GM19035 (cell line): ENCODE measurements around the gene GTF3A.

Experiments used
- ATAC-seq: cut with Tn5 transposase; IDR thresholded peaks from one replicate; pipeline ENCODE4 v1.9.1; 2021; ENCODE audit not compliant: unreplicated experiment

Gene GTF3A

GRCh38 chr13:27404680-27405079 lies 19.7 kb upstream of the GTF3A start:
- no peak for ATAC-seq

- ATAC-seq, result no peak
These were observed 18.8 kb upstream of the GTF3A start for GRCh38 chr13:27405546-27406134.

GRCh38 chr13:27406178-27406939 lies 18.1 kb upstream of the GTF3A start:
- no peak for ATAC-seq

GRCh38 chr13:27408074-27408473 lies 16.3 kb upstream of the GTF3A start:
- no peak for ATAC-seq

- no peak for ATAC-seq
These were observed 15.4 kb upstream of the GTF3A start for GRCh38 chr13:27409013-27409412.

GRCh38 chr13:27411341-27411740 lies 13.1 kb upstream of the GTF3A start:
- no peak for ATAC-seq

- no peak for ATAC-seq
These were observed 9.3 kb upstream of the GTF3A start for GRCh38 chr13:27415116-27415515.

GRCh38 chr13:27419328-27419727 lies 5.1 kb upstream of the GTF3A start:
- ATAC-seq, result no peak

GRCh38 chr13:27421101-27421871 lies 3.1 kb upstream of the GTF3A start:
- no peak for ATAC-seq

- ATAC-seq, result no peak
These were observed 1.1 kb upstream of the GTF3A start for GRCh38 chr13:27423333-27423732.

GRCh38 chr13:27425158-27425917 lies 919 bp downstream of the GTF3A start:
- peak; percentile 4 for ATAC-seq

- ATAC-seq, result peak; percentile 53
These were observed 1.7 kb downstream of the GTF3A start for GRCh38 chr13:27425918-27426630.

- ATAC-seq, result no peak
These were observed 3.2 kb downstream of the GTF3A start for GRCh38 chr13:27427641-27428040.

GRCh38 chr13:27428160-27428559 lies 3.7 kb downstream of the GTF3A start:
- no peak for ATAC-seq

GRCh38 chr13:27432180-27432579 lies 7.8 kb downstream of the GTF3A start:
- ATAC-seq, result no peak

GRCh38 chr13:27432611-27433210 lies 8.3 kb downstream of the GTF3A start:
- no peak for ATAC-seq

GRCh38 chr13:27437126-27437525 lies 12.7 kb downstream of the GTF3A start:
- no peak for ATAC-seq

- ATAC-seq, result no peak
These were observed 16.0 kb downstream of the GTF3A start for GRCh38 chr13:27440408-27440807.

GRCh38 chr13:27442071-27442647 lies 17.7 kb downstream of the GTF3A start:
- no peak for ATAC-seq

- no peak for ATAC-seq
These were observed 18.4 kb downstream of the GTF3A start for GRCh38 chr13:27442797-27443196.
